GM19324 (cell line): ENCODE measurements around the gene LBH.

ENCODE experiments used
- ATAC-seq: cut with Tn5 transposase; IDR thresholded peaks from one replicate; pipeline ENCODE4 v1.9.1; 2021; ENCODE audit warnings: mild to moderate bottlenecking, moderate library complexity; ENCODE audit not compliant: unreplicated experiment, low FRiP score

The LBH gene

DNA sequence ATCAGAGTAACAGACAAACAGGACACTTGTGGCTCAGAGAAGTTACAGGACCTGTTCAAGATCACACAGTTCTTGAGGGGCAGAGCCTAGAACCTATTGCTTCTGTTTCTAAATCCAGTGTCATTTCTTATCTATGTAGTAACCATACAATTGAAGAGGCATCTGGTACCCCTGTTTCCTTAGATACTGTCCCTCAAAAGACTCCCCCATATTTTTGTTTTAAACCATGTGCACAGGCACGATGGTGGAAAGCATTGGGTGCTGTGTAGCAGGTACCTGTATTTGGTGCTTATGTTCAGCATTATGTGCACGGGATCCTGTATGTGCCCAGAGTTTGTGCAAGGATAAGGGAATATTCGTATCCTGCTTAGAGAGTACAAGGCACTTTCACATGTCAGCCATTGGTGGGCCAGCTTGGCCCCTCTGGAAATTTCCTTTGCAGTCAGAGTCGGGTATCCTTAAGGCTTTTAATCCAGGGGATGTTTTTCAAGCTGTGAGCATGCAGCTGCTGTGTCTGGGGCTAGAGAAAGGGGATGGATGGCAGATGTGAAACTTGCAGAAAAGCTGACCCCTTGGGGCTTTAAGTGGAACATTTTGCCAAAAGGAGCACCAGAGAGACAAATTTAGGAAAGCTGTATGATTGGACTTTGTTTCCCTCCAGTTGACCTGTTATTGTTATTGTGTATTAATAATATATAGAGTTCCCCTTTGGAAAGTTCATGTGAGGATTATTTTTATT is 2.1 kb downstream of the LBH start:
- no peak for ATAC-seq

DNA sequence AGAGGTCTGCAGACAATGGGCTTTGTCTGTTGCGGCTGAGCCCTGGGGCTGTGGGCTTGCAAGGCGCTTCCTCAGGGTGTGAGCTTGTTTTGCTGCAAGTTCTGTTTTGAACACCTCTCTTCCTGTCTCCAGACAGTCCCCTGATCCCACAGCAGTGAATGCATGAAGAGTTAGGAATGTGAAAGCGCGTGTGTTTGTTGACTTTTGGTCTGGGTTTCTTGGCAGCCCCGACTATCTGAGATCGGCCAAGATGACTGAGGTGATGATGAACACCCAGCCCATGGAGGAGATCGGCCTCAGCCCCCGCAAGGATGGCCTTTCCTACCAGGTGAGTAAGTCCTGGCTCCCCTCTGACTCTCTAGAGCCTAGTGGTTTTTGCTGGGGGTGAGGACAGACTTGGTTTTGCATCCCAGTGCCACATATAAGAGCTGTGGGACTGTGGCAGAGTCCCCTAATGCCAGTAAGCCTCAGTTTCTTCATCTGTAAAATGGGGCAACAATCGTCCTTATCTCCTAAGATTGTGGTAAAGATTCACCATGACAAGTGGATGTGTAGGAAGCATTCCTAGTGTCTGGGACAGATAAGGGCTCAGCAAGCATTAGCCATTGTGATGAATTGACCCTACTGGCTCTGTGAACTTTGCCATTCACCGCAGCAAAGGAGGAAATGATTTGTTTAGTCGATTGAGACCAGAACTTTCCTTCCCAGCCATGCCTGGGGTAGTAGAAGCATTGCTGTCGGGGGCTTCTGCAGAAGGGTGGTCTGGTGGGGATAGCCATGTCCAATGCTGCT is 3.0 kb downstream of the LBH start:
- no peak for ATAC-seq

DNA sequence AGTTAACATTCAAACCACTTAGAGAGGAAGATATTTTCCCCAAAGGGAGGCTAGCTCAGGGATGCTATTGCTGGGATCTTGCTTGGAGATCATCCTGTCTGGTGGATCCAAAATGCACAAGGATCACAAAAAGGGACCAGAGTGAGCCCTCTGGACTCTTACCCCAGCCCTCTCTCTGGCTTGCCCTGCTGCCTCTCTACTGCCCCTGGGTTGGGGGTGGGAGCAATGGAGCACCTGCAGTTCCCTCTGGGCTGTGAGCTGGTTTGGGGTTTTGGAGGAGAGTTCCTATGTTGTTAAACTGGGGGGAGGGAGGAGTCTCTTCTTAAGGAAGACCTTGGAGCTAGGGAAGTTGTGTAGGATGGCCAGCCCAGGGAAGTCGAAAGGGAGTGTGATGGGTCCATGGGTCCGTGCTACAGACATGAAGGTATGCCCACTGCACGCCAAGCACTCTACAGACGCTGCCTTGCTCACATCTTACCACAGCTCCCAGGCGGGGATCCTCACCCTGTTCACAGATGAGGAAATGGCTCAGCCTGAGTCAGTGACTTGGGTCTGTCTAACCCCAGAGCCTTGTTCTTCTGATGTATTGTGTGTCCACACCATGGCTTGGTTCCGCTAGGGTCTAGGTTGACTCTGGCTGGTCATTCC is 3.8 kb downstream of the LBH start:
- ATAC-seq = no peak

DNA sequence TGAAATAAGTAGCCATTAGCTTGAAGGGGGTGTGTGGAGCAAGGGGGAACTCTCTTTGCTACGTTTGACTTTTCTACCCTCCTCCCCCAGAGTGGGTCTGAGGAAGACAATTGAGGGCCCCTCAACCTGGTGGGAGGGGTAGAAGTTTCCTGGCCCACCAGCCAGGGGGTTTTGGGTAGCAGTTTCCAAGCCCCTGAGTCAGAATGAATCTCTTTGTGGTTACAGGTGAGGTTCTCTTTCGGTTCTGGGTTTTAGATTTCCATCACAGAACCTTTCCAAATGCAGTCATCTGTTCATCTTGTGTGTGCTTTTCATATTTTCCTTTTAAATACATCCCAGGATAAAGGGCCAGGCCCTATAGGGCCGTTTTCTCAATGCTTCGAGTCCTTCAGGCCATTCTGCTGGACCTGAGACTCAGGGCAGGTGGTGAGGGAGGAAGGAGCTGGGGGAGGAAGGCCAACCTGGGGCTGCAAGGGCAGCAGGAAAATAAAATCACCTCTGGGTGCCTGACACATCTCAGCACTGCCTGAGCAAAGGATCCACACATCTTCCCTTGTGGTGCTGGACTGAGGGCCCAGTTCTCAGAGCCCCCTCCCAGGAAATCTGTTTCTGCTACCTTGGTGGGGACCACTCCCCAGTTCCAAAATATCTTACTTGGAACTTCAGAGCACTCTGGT is 4.7 kb downstream of the LBH start:
- no peak for ATAC-seq

DNA sequence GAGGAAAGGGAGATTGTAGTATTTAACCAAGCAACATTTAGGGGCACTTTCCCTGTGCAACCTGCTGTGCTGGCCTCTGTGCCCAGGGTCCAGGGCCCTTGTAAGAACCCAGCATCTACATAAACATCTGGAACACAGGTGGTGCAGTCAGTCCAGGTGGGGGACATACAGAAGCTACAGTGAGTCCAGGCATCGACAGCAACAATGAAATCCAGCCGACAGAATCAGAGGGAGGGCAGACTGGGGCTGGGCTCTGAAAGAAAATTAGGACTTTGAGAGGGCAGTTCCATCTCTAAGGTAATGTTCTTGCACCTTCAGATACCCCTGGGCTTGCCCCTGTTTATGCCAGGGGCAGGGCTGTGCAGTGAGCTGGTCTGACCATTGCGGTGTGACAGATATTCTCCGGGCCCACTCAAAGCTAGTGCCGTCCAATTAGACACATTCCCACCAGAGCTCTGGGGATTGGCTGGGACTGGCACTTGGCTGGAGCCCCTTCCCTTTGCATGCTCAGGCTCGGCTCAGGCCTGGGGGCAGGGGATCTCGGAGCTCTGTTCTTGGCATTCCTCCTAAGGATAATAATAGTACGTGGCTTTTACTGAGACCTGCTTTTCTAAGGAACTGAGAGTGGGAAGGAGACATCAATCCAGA is 5.4 kb downstream of the LBH start:
- ATAC-seq = no peak

DNA sequence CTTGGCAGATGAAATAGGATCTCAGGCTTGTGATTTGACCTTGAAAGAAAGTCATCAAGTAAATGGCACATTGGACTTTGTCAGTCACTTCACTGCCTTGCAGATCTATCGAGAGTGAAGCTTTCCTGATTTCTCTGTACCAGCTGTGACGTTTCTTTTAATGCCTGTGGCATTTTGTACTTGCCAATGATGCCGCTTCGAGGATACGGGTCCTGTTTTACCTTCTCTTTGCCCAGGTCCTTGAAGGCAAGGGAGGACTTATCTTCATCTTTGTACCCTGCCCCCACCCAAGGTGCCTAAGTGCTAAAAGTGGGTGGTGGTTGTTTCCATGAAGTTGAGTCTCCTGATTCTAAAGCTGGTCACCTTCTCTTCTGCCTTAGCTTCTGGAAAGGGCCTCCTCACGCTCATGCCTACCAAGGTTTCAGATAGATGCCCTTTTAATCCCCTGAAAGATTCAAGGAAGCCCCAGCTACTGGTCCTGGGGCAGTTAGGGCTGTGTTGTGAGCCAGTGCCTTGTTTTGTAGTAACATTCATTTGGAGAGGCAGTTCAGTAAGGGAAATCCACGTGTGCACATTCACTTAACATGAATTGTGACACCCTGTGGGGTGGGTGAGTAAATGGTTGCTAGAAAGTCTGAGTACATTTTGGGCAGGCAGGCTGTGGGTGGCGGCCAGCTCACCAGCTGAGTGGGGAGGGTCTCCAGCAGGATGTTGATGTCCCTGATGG is 6.1 kb downstream of the LBH start:
- no peak for ATAC-seq

DNA sequence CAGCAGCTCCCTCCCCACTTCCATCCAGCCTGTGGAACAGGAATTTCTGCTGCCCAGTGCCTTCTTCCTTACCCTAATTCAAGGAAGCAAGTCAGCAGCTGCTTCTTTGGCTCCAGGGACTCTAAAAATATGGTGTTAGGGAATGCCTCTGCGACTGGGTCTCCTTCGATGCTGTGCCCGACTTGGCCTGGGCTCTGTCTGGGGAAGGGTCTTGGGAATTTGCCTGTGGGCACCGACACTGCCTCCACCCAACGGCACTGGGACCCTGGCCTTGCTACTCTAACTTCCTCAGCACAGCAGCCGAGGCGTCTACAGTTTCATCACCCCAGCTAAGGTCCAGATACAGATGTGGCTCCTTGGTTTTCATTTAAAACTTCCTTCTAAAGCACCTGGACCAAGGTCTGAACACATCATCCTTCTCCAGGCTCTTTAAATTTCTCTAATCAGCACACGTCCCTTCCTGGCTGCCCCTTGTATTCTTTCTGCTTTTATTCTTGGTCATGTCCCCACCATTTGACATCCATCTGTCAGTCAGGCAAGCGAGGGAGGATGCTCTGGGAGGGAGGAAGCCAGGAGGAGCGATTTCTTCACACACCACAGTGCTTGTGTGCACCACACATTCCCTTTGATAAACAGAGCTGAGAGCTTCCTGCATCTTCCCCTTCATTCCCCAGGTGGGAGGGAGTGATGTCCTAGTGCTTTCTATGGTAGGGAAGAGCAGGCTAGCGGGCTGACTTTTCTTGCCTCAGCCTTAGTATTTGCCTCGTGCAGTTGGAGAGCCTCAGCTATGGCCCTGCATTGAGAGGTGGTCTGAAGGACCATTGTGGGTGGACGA is 6.8 kb downstream of the LBH start:
- no peak for ATAC-seq

DNA sequence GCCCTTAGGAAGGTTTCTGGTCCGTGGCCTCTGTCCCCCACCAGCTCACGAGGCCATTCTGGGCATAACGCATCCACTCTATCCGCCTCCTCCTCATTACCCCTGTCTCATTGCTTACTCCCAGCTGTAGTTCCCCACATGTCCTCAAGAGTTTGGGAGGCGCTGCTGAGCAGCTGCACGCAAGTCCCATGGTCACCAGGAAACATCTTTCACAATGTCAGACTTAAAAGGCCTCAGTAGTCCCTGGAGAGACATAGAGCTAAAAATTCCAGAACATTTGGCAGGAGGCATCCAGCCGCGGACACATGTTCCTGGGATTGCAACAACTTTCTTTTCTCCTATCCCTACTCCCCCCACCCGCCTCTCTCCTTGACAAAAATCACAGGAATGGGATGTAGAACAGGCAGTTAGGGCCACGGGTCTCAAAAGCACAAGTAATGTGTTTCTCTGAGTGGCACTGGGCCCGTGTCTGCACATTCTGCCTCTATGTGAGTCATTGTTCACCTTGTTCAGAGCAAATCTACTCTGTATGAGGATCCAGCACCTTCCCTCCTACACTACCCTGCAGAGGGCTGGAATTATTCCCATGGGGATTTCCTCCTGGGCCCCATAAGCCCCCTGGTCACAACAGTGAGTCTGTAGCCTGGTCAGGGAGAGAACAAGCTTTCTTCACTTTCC is 8.1 kb downstream of the LBH start:
- ATAC-seq = no peak

DNA sequence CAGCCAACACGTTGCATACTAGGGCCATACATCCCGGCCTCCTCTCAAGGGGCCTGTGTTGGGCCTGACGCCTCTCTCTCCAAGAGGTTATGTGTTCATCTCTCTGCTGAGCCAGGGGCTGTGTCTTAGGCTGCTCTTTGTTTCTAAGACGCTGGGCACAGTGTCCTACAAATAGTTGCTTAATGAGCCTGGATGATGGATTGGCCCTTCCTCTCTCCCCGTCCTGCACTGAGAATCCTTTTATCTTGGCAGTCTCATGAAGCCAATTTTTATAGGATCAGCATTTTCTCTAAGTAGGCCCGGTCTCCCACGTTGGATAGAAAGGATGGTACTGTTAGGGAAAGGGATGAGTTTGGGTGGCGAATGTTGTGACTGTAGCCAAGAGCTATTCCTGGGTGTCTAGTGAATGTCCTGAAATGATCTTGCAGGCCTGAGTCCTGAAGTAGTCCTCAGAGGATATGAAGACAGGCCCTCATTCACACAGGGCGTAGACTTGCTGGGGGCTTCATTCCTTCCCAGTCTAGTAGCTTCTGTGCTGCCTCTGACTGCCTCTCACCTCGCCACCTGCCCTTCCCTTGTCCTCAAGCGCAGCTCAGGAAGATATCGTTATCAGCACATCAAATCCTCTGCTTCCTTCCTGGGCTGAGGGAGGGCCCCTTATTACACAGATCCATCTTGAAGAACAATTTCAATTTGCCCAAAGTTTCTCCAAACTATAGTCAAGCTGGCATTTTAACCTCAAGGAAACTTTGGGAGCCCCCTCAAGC is 8.8 kb downstream of the LBH start:
- ATAC-seq = no peak

DNA sequence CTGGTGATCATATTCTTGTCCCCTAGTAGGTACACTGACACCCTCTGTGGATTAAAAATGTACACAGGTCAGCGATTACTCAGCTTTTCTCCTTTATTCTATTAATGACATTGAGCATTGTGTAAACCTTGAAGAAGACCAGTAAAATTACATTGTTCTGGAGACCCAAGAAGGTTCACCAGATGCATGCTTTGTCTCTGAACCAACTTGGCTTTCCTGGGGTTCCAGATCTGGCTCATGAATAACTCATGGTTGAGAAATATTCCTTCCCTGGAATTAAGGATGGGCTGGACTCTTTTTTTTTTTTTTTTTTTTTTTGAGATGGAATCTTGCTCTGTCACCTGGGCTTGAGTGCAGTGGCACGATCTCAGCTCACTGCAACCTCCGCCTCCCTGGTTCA is 11.9 kb downstream of the LBH start:
- ATAC-seq = no peak

DNA sequence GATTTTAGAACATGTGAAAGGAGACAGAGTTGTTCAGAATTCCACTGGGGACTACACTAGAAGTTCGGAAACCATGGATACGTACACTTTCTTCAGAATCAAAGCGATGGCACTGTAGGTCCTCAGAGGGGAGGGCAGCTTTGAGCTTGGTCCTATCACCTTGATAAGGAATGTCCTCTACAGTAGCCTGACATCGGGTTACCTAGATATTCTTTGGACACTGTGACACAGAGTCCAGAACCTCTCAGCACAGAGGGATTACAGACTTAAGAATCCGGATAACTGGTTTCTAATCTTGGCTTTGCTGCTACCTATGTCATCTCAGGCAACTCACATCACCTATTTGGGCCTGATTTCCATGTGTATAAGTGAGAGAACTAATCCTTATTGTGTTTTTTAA is 14.0 kb downstream of the LBH start:
- ATAC-seq = no peak

DNA sequence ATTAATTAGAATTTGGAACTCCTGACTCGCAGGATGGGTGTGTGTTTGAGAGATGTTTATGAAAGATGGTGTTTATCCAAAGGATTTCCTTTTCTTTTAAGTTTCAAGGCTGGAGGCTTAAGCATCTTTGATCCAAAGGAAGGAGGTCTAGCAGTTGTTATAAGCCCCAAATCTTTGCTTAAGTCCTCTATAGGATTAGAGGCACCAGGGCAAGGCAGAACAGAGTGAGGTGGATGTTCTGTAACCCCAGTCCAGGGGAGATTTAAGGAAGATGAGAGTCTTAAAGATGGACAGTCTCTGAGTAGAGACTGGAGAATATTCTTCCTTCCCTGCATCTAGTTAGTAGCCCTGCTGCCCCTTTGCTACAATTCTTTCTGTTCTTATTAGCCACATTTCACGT is 17.5 kb downstream of the LBH start:
- ATAC-seq = no peak

DNA sequence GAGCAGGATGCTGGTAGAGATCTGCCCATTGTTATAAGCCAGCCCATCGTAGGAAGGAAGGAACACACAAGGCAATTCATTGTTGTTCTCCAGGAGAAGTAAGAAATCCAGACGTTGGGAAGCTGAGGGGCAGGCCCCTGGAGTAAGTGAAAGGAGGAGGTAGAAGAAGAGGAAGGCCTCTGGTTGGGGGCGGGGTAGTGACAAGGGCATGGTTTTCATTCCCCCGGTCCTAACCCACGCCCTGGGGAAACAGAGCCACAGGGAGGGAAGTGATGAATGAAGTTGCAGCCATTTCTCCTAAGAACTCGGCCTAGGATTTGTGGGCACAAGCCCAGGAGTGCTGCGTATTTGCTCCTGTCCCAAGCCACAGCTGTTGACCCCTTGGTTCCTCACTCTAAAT is 18.0 kb downstream of the LBH start:
- ATAC-seq = no peak

DNA sequence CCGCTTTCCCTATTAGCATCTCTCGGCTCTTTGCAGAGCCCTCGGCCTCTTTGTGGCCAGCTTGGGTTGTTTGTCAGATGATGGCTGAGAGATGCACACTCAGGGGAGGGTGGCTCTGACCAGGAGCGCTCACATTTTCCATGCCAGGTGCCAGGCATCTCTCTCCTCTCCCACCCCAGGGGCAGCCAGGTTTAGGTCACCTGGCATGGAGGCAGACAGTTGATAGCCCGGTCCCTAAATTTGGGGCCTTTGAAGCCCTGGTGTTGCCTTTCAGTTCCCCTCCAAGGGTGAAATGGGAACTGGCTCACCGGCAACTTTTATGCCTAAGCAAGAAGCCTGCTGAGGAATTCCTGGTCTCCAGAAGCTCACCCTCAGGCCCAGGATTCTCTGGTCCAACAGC is 19.1 kb downstream of the LBH start:
- no peak for ATAC-seq

DNA sequence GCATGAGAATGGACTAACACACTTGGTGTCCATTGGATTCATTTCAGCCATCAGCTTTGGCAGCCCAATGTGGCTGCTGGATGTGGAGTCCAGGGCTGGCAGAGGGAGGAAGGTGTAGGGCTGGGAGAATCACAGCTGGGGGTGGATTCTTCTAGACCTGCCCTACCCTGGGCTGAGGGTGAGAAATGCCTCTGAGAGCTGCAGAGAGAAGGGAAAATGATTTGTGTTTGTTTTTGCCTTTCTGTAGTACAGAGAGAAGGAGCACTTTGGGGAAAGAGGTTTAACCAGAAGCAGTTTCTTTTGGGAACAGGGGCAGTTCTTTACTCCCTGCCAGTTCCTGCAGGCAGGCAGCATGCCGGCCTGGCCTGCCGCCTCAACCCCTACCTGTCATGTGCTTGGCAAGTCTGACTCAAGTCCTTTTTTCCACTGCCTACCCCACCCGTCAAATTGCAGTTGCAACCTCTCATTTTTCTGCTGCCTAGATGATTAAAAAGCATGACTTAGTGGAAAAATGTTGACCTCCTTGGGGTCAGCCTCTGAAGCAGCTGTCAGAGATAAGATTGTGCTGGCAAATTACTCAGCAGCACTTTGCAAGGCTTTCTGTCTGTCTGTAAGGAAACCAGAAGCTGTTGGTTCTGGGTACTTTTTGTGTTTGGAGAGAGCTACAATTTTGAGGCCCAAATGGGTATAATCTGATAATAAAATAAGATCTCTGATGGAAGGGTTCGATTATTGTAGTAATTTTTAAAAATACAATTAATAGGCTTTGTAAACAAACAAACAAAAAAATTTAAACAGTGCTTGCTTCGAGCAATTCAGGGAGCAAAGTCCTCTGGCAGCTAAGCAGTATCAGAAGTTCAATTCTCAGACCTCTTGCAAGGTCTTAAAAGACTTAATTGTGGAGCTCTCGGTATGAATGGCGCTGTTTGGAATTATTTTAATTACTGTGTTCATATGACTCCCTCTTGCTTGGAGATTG is 21.7 kb downstream of the LBH start:
- ATAC-seq = no peak

DNA sequence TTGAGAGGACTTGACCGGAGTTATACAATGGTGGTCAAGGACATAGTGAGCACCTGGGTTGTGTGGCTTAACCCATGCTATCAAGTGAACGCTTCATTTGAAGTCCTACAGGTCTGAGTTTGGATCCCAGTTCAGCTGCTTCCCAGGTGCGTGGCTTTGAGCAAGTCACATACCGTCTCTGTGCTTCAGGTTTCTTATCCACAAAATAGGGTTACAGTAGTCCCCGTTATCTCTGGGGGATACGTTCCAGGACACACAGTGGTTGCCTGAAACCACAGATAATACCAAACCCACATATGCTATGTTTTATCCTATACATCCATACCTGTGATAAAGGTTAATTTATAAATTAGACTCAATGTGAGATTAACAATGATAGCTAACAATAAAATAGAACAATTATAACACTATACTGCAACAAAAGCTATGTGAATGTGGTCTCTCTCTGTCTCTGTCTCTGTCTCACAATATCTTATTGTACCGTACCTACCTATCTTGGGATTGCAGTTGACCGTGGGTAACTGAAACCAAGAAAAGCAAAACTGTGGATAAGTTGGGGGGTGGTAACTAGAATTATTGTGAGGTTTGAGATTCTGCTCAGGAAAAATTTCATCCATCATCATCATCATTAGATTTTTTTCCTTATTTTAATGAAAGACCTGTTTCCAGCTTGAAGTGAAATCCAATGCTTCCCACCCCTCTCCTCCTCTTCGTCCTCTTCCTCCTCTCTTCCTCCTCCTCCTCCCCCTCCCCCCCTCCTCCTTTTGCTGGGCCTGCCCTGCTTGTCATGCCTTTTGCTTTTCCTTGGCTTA is 22.7 kb downstream of the LBH start:
- no peak for ATAC-seq
